ENCODE data around the gene NAPSA. TPM values are rescaled to one million over a fixed set of nuclear protein-coding genes. Genes with fewer than 3 reads are reported as not detected.

NAPSA gene
- total and polyA plus RNA-seq, 2 experiments from 2014 or later: 0.53 to 3.5 TPM

GRCh38 chr19:50320596-50320995 lies 44.8 kb downstream of the NAPSA start:
- Histone ChIP-seq H3K9me3 (ENCODE audit: low read depth) (no peaks in the 10 kb centered on the region), H3K4me3 (no peak overlapping the region), H3K36me3 (peaks cover 9% of the 10 kb centered on the region), H3K27ac (no peak overlapping the region), H3K4me1 (ENCODE audit: low read depth) (peaks cover 4% of the 10 kb centered on the region), H3K27me3 (no peaks in the 10 kb centered on the region)
- no peak for DNase-seq (ENCODE audit: low read depth in 1 of 2, low spot score in 1 of 2)
- no peak for TF ChIP-seq CTCF (IDR thresholded peaks at IDR 0.05; ENCODE audit: low read depth, low read length)

GRCh38 chr19:50320051-50320450 lies 45.4 kb downstream of the NAPSA start:
- H3K4me3 ChIP-seq: no peak overlapping the region
- peaks cover 9% of the 10 kb centered on the region for H3K36me3 ChIP-seq
- DNase-seq (ENCODE audit: low read depth in 1 of 2, low spot score in 1 of 2): no peak
- H3K27ac ChIP-seq: no peak overlapping the region
- no peaks in the 10 kb centered on the region for H3K9me3 ChIP-seq (ENCODE audit: low read depth)
- H3K4me1 ChIP-seq (ENCODE audit: low read depth): peaks cover 2% of the 10 kb centered on the region
- H3K27me3 ChIP-seq: no peaks in the 10 kb centered on the region
- TF ChIP-seq CTCF (IDR thresholded peaks at IDR 0.05; ENCODE audit: low read depth, low read length): no peak

GRCh38 chr19:50319156-50319555 lies 46.3 kb downstream of the NAPSA start:
- H3K4me3 ChIP-seq: no peak overlapping the region
- H3K27ac ChIP-seq: no peak overlapping the region
- H3K36me3 ChIP-seq: peaks cover 9% of the 10 kb centered on the region
- H3K4me1 ChIP-seq (ENCODE audit: low read depth): peaks cover 8% of the 10 kb centered on the region
- DNase-seq (ENCODE audit: low read depth in 1 of 2, low spot score in 1 of 2): no peak
- no peak for TF ChIP-seq CTCF (IDR thresholded peaks at IDR 0.05; ENCODE audit: low read depth, low read length)
- H3K9me3 ChIP-seq (ENCODE audit: low read depth): no peaks in the 10 kb centered on the region
- no peaks in the 10 kb centered on the region for H3K27me3 ChIP-seq

GRCh38 chr19:50318438-50318837 lies 47.0 kb downstream of the NAPSA start:
- Histone ChIP-seq H3K36me3 (peaks cover 8% of the 10 kb centered on the region), H3K4me1 (ENCODE audit: low read depth) (peaks cover 11% of the 10 kb centered on the region), H3K27ac (no peak overlapping the region), H3K9me3 (ENCODE audit: low read depth) (no peaks in the 10 kb centered on the region), H3K4me3 (no peak overlapping the region), H3K27me3 (no peaks in the 10 kb centered on the region)
- no peak for TF ChIP-seq CTCF (IDR thresholded peaks at IDR 0.05; ENCODE audit: low read depth, low read length)
- DNase-seq (ENCODE audit: low read depth in 1 of 2, low spot score in 1 of 2): no peak

GRCh38 chr19:50317115-50317514 lies 48.3 kb downstream of the NAPSA start:
- no peak overlapping the region for H3K4me3 ChIP-seq
- H3K4me1 ChIP-seq (ENCODE audit: low read depth): peaks cover 11% of the 10 kb centered on the region
- H3K27me3 ChIP-seq: no peaks in the 10 kb centered on the region
- H3K36me3 ChIP-seq: no peaks in the 10 kb centered on the region
- no peak overlapping the region for H3K27ac ChIP-seq
- DNase-seq (ENCODE audit: low read depth in 1 of 2, low spot score in 1 of 2): no peak
- TF ChIP-seq CTCF (IDR thresholded peaks at IDR 0.05; ENCODE audit: low read depth, low read length): no peak
- H3K9me3 ChIP-seq (ENCODE audit: low read depth): no peaks in the 10 kb centered on the region
